ENCODE measurements around the gene COL2A1. TPM values are rescaled to one million over a fixed set of nuclear protein-coding genes. Genes with fewer than 3 reads are reported as not detected.

COL2A1 gene
- total and polyA plus RNA-seq, 2 experiments from 2014 or later: not detected

GRCh38 chr12:47995981-47996401, 8.3 kb downstream of the COL2A1 start:
- 70 to 84% methylated on average over 4 of the region's 4 CpGs for WGBS, 2 experiments (ENCODE audit: low coverage in 1 of 2, low lambda C conversion rate in 2 of 2, missing lambda C conversion rate in 2 of 2)
- no peaks in the 10 kb centered on the region for H3K9me3 ChIP-seq (ENCODE audit: low read depth)
- no peak overlapping the region for H3K4me3 ChIP-seq
- H4K20me1 ChIP-seq (ENCODE audit: insufficient read depth): no peaks in the 10 kb centered on the region
- DNase-seq: no peak
- H3K79me2 ChIP-seq (ENCODE audit: insufficient read depth): no peaks in the 10 kb centered on the region
- H3F3A ChIP-seq (ENCODE audit: insufficient read depth): no peaks in the 10 kb centered on the region
- no peak overlapping the region for H2AFZ ChIP-seq
- no peaks in the 10 kb centered on the region for H3K36me3 ChIP-seq (ENCODE audit: low read depth)
- H3K27ac ChIP-seq: no peak overlapping the region
- no peak for TF ChIP-seq EZH2phosphoT487 (IDR thresholded peaks at IDR 0.05; ENCODE audit: insufficient read depth, low read depth)
- no peak for TF ChIP-seq EZH2 (IDR thresholded peaks at IDR 0.05; ENCODE audit: insufficient read depth, poor library complexity, severe bottlenecking)
- no peaks in the 10 kb centered on the region for H3K9me2 ChIP-seq (ENCODE audit: insufficient read depth)
- H3K4me1 ChIP-seq (ENCODE audit: insufficient read depth): no peaks in the 10 kb centered on the region
- H3K9ac ChIP-seq: no peak overlapping the region
- peaks cover 54% of the 10 kb centered on the region for H3K27me3 ChIP-seq (replicated peaks; ENCODE audit: insufficient read depth)
- no peak overlapping the region for H3K4me2 ChIP-seq (ENCODE audit: unreplicated experiment)
- in situ Hi-C loops (cut with MboI): no loop called here

GRCh38 chr12:47993491-47993890, 10.8 kb downstream of the COL2A1 start:
- no peaks in the 10 kb centered on the region for H4K20me1 ChIP-seq (ENCODE audit: insufficient read depth)
- in situ Hi-C loops (cut with MboI): no loop called here
- 59 to 65% methylated on average over 5 of the region's 5 CpGs for WGBS, 2 experiments (ENCODE audit: low coverage in 1 of 2, low lambda C conversion rate in 2 of 2, missing lambda C conversion rate in 2 of 2)
- no peak overlapping the region for H2AFZ ChIP-seq
- no peaks in the 10 kb centered on the region for H3K9me3 ChIP-seq (ENCODE audit: low read depth)
- no peak overlapping the region for H3K9ac ChIP-seq
- H3K27me3 ChIP-seq (replicated peaks; ENCODE audit: insufficient read depth): peaks cover 43% of the 10 kb centered on the region
- no peak overlapping the region for H3K4me3 ChIP-seq
- no peaks in the 10 kb centered on the region for H3K79me2 ChIP-seq (ENCODE audit: insufficient read depth)
- no peak for TF ChIP-seq EZH2phosphoT487 (IDR thresholded peaks at IDR 0.05; ENCODE audit: insufficient read depth, low read depth)
- no peak for TF ChIP-seq EZH2 (IDR thresholded peaks at IDR 0.05; ENCODE audit: insufficient read depth, poor library complexity, severe bottlenecking)
- no peaks in the 10 kb centered on the region for H3K9me2 ChIP-seq (ENCODE audit: insufficient read depth)
- H3F3A ChIP-seq (ENCODE audit: insufficient read depth): no peaks in the 10 kb centered on the region
- DNase-seq: no peak
- no peak overlapping the region for H3K4me2 ChIP-seq (ENCODE audit: unreplicated experiment)
- H3K27ac ChIP-seq: no peak overlapping the region
- H3K4me1 ChIP-seq (ENCODE audit: insufficient read depth): no peaks in the 10 kb centered on the region
- no peaks in the 10 kb centered on the region for H3K36me3 ChIP-seq (ENCODE audit: low read depth)

- Histone ChIP-seq H3K79me2 (ENCODE audit: insufficient read depth) (no peaks in the 10 kb centered on the region), H3K27ac (no peak overlapping the region), H3K4me2 (ENCODE audit: unreplicated experiment) (no peak overlapping the region), H3K4me1 (ENCODE audit: insufficient read depth) (0 out of 2 replicates have a peak, but pooled peaks cover 5% of the 10 kb centered on the region), H4K20me1 (ENCODE audit: insufficient read depth) (no peaks in the 10 kb centered on the region), H3K9me3 (ENCODE audit: low read depth) (no peaks in the 10 kb centered on the region), H3K9ac (no peak overlapping the region), H3K27me3 (replicated peaks; ENCODE audit: insufficient read depth) (peaks cover 38% of the 10 kb centered on the region), H3K9me2 (ENCODE audit: insufficient read depth) (no peaks in the 10 kb centered on the region), H3K36me3 (ENCODE audit: low read depth) (no peaks in the 10 kb centered on the region), H2AFZ (no peak overlapping the region), H3F3A (ENCODE audit: insufficient read depth) (no peaks in the 10 kb centered on the region), H3K4me3 (no peak overlapping the region)
- TF ChIP-seq EZH2 (IDR thresholded peaks at IDR 0.05; ENCODE audit: insufficient read depth, poor library complexity, severe bottlenecking) (no peak), EZH2phosphoT487 (IDR thresholded peaks at IDR 0.05; ENCODE audit: insufficient read depth, low read depth) (no peak)
- WGBS, 2 experiments (ENCODE audit: low coverage in 1 of 2, low lambda C conversion rate in 2 of 2, missing lambda C conversion rate in 2 of 2): 70 to 74% methylated on average over 10 of the region's 10 CpGs
- in situ Hi-C loops (cut with MboI): no loop called here
- DNase-seq: no peak
These were observed 11.5 kb downstream of the COL2A1 start for GRCh38 chr12:47992776-47993175.

- Histone ChIP-seq H3K9me3 (ENCODE audit: low read depth) (no peaks in the 10 kb centered on the region), H4K20me1 (ENCODE audit: insufficient read depth) (no peaks in the 10 kb centered on the region), H3K27me3 (replicated peaks; ENCODE audit: insufficient read depth) (peaks cover 35% of the 10 kb centered on the region), H3K27ac (no peak overlapping the region), H3K4me3 (no peak overlapping the region), H3K4me2 (ENCODE audit: unreplicated experiment) (no peak overlapping the region), H3K4me1 (ENCODE audit: insufficient read depth) (0 out of 2 replicates have a peak, but pooled peaks cover 5% of the 10 kb centered on the region), H3F3A (ENCODE audit: insufficient read depth) (no peaks in the 10 kb centered on the region), H2AFZ (no peak overlapping the region), H3K9me2 (ENCODE audit: insufficient read depth) (no peaks in the 10 kb centered on the region), H3K9ac (no peak overlapping the region), H3K79me2 (ENCODE audit: insufficient read depth) (no peaks in the 10 kb centered on the region), H3K36me3 (ENCODE audit: low read depth) (no peaks in the 10 kb centered on the region)
- in situ Hi-C loops (cut with MboI): no loop called here
- TF ChIP-seq EZH2phosphoT487 (IDR thresholded peaks at IDR 0.05; ENCODE audit: insufficient read depth, low read depth) (no peak), EZH2 (IDR thresholded peaks at IDR 0.05; ENCODE audit: insufficient read depth, poor library complexity, severe bottlenecking) (no peak)
- DNase-seq: no peak
- 66 to 69% methylated on average over 12 to 13 of the region's 13 CpGs for whole genome bisulfite sequencing, 2 experiments (ENCODE audit: low coverage in 1 of 2, low lambda C conversion rate in 2 of 2, missing lambda C conversion rate in 2 of 2)
These were observed 12.9 kb downstream of the COL2A1 start for GRCh38 chr12:47991106-47992061.
